Karpas-422 (cell line): ENCODE measurements around the gene GFRA3. TPM values are rescaled to one million over a fixed set of nuclear protein-coding genes. Genes with fewer than 3 reads are reported as not detected.

Source experiments
- DNase-seq: peaks from one replicate; pipeline ENCODE4 v3.0.0-alpha.2; 2015
- H2AFZ ChIP-seq: fragments of 200-600 bp; sonication (generic); 2 replicates; pipeline ENCODE4 v1.6.1; 2014; ENCODE audit warnings: antibody characterized with exemption, low read length, mixed read lengths
- H3K27ac ChIP-seq: fragments of 200-600 bp; sonication (generic); 2 replicates; pipeline ENCODE4 v1.5.1; 2014; ENCODE audit warnings: mild to moderate bottlenecking, low read length, moderate library complexity
- H3K27me3 ChIP-seq: fragments of 200-600 bp; sonication (generic); 2 replicates; pipeline ENCODE4 v1.6.1; 2014; ENCODE audit warnings: low read length, mixed read lengths
- H3K36me3 ChIP-seq: fragments of 200-600 bp; sonication (generic); 2 replicates; pipeline ENCODE4 v1.6.1; 2014; ENCODE audit warnings: low read length, mixed read lengths; ENCODE audit not compliant: insufficient read depth
- H3K4me1 ChIP-seq: fragments of 200-600 bp; sonication (generic); 2 replicates; pipeline ENCODE4 v1.6.1; 2014; ENCODE audit warnings: mild to moderate bottlenecking, low read length, mixed read lengths
- H3K4me2 ChIP-seq: fragments of 200-600 bp; sonication (generic); 2 replicates; pipeline ENCODE4 v1.6.1; 2014; ENCODE audit warnings: low read length, low read depth, mild to moderate bottlenecking; ENCODE audit not compliant: poor library complexity, severe bottlenecking
- H3K4me3 ChIP-seq: fragments of 200-600 bp; sonication (generic); 2 replicates; pipeline ENCODE4 v1.5.1; 2014; ENCODE audit warnings: mild to moderate bottlenecking, antibody characterized with exemption, low read length, mixed read lengths
- H3K79me2 ChIP-seq: fragments of 200-600 bp; sonication (generic); 2 replicates; pipeline ENCODE4 v1.6.1; 2014; ENCODE audit warnings: mild to moderate bottlenecking, low read length, mixed read lengths
- H3K9ac ChIP-seq: fragments of 200-600 bp; sonication (generic); 2 replicates; pipeline ENCODE4 v1.6.0; 2014; ENCODE audit warnings: low read length
- H3K9me2 ChIP-seq: fragments of 200-600 bp; sonication (generic), shearing (Covaris generic); replicated peaks from 2 replicates; pipeline ENCODE4 v1.6.0; 2014; ENCODE audit warnings: mild to moderate bottlenecking, low read length, moderate library complexity; ENCODE audit not compliant: insufficient read depth
- H3K9me3 ChIP-seq: fragments of 300-700, 200-600 bp; sonication (generic); 2 replicates; pipeline ENCODE4 v1.6.1; 2014; ENCODE audit warnings: low read length, mixed read lengths
- H4K20me1 ChIP-seq: fragments of 200-600 bp; sonication (generic); 2 replicates; pipeline ENCODE4 v1.6.1; 2014; ENCODE audit warnings: mild to moderate bottlenecking, antibody characterized with exemption, low read length, low read depth; ENCODE audit not compliant: insufficient read depth
- total RNA-seq: library from RNA; depleted of rRNA; stranded (reverse); fragments of >200 nt; shearing (Covaris generic); gene quantifications from 2 replicates; pipeline ENCODE4 v1.2.3, GENCODE V29; 2014; ENCODE audit warnings: low replicate concordance

The GFRA3 gene
- total RNA-seq, 1 experiment from 2014 or later = 0.37 TPM

- Histone ChIP-seq H3K27me3 (no peaks in the 10 kb centered on the region), H3K4me1 (peaks cover 4% of the 10 kb centered on the region)
Observed at GRCh38 chr5:138282920-138283742, 8.7 kb upstream of the GFRA3 start.

GRCh38 chr5:138280915-138281314 lies 6.5 kb upstream of the GFRA3 start:
- no peak for DNase-seq
- Histone ChIP-seq H3K4me2 (no peak overlapping the region), H3K9ac (no peak overlapping the region), H4K20me1 (no peaks in the 10 kb centered on the region), H2AFZ (no peak overlapping the region), H3K9me3 (no peaks in the 10 kb centered on the region), H3K4me1 (no peaks in the 10 kb centered on the region), H3K79me2 (no peaks in the 10 kb centered on the region), H3K27ac (no peak overlapping the region), H3K4me3 (no peak overlapping the region), H3K27me3 (no peaks in the 10 kb centered on the region), H3K36me3 (no peaks in the 10 kb centered on the region), H3K9me2 (no peaks in the 10 kb centered on the region)

More at GRCh38 chr5:138282920-138283742, 8.7 kb upstream of the GFRA3 start:
- Histone ChIP-seq H3K36me3 (peaks cover 2% of the 10 kb centered on the region; the same call in 1 of the 2 replicates), H3K79me2 (no peaks in the 10 kb centered on the region), H3K9ac (no peak overlapping the region), H3K9me3 (no peaks in the 10 kb centered on the region), H2AFZ (peak overlapping the region; percentile 42; the same call in 1 of the 2 replicates), H3K9me2 (0 out of 2 replicates have a peak, but pooled peaks cover 3% of the 10 kb centered on the region), H4K20me1 (no peaks in the 10 kb centered on the region), H3K27ac (no peak overlapping the region), H3K4me3 (no peak overlapping the region), H3K4me2 (no peak overlapping the region)
- peak; percentile 66 for DNase-seq

- Histone ChIP-seq H3K27me3 (no peaks in the 10 kb centered on the region), H3K4me1 (no peaks in the 10 kb centered on the region), H3K27ac (no peak overlapping the region), H3K9me2 (no peaks in the 10 kb centered on the region), H3K79me2 (no peaks in the 10 kb centered on the region), H3K9ac (no peak overlapping the region), H3K9me3 (no peaks in the 10 kb centered on the region), H2AFZ (no peak overlapping the region), H3K36me3 (no peaks in the 10 kb centered on the region), H3K4me2 (no peak overlapping the region), H4K20me1 (no peaks in the 10 kb centered on the region), H3K4me3 (no peak overlapping the region)
- no peak for DNase-seq
Observed at GRCh38 chr5:138276402-138277054, 2.1 kb upstream of the GFRA3 start.

GRCh38 chr5:138275895-138276294 lies 1.5 kb upstream of the GFRA3 start:
- Histone ChIP-seq H3K79me2 (no peaks in the 10 kb centered on the region), H3K9me3 (no peaks in the 10 kb centered on the region), H4K20me1 (no peaks in the 10 kb centered on the region), H3K9me2 (no peaks in the 10 kb centered on the region), H3K27ac (no peak overlapping the region), H3K9ac (no peak overlapping the region), H3K4me3 (no peak overlapping the region), H3K27me3 (no peaks in the 10 kb centered on the region), H3K4me2 (no peak overlapping the region), H2AFZ (no peak overlapping the region), H3K4me1 (no peaks in the 10 kb centered on the region), H3K36me3 (no peaks in the 10 kb centered on the region)
- DNase-seq = no peak

- H3K27ac ChIP-seq = no peak overlapping the region
- H3K4me2 ChIP-seq = no peak overlapping the region
- H3K27me3 ChIP-seq = no peaks in the 10 kb centered on the region
- H3K9me2 ChIP-seq = no peaks in the 10 kb centered on the region
- H2AFZ ChIP-seq = no peak overlapping the region
- H3K36me3 ChIP-seq = no peaks in the 10 kb centered on the region
- no peak overlapping the region for H3K4me3 ChIP-seq
- DNase-seq = no peak
- no peaks in the 10 kb centered on the region for H3K79me2 ChIP-seq
- H3K9me3 ChIP-seq = no peaks in the 10 kb centered on the region
- no peaks in the 10 kb centered on the region for H4K20me1 ChIP-seq
- no peak overlapping the region for H3K9ac ChIP-seq
- no peaks in the 10 kb centered on the region for H3K4me1 ChIP-seq
Observed at GRCh38 chr5:138275379-138275782, 960 bp upstream of the GFRA3 start.

GRCh38 chr5:138273834-138274188 lies 610 bp downstream of the GFRA3 start:
- Histone ChIP-seq H3K4me1 (no peaks in the 10 kb centered on the region), H3K9me3 (no peaks in the 10 kb centered on the region), H3K9ac (no peak overlapping the region), H3K36me3 (no peaks in the 10 kb centered on the region), H3K27me3 (no peaks in the 10 kb centered on the region), H3K4me2 (no peak overlapping the region), H4K20me1 (no peaks in the 10 kb centered on the region), H3K79me2 (no peaks in the 10 kb centered on the region), H3K27ac (no peak overlapping the region), H2AFZ (no peak overlapping the region), H3K4me3 (no peak overlapping the region), H3K9me2 (no peaks in the 10 kb centered on the region)
- no peak for DNase-seq

GRCh38 chr5:138272681-138273080 lies 1.7 kb downstream of the GFRA3 start:
- Histone ChIP-seq H3K9me2 (no peaks in the 10 kb centered on the region), H3K4me1 (no peaks in the 10 kb centered on the region), H3K4me2 (no peak overlapping the region), H3K9ac (no peak overlapping the region), H3K4me3 (no peak overlapping the region), H3K27me3 (no peaks in the 10 kb centered on the region), H3K79me2 (no peaks in the 10 kb centered on the region), H3K9me3 (no peaks in the 10 kb centered on the region), H4K20me1 (no peaks in the 10 kb centered on the region), H3K36me3 (no peaks in the 10 kb centered on the region), H3K27ac (no peak overlapping the region), H2AFZ (no peak overlapping the region)
- no peak for DNase-seq

- Histone ChIP-seq H2AFZ (no peak overlapping the region), H3K9me3 (no peaks in the 10 kb centered on the region), H3K36me3 (no peaks in the 10 kb centered on the region), H3K4me1 (no peaks in the 10 kb centered on the region), H3K27me3 (no peaks in the 10 kb centered on the region), H3K4me3 (no peak overlapping the region), H3K9me2 (no peaks in the 10 kb centered on the region), H4K20me1 (no peaks in the 10 kb centered on the region), H3K27ac (no peak overlapping the region), H3K79me2 (no peaks in the 10 kb centered on the region), H3K9ac (no peak overlapping the region), H3K4me2 (no peak overlapping the region)
- no peak for DNase-seq
Observed at GRCh38 chr5:138271281-138271680, 3.1 kb downstream of the GFRA3 start.
